GM12878 (cell line): ENCODE data around the gene SLC37A1. TPM values are rescaled to one million over a fixed set of nuclear protein-coding genes. Genes with fewer than 3 reads are reported as not detected.

ENCODE experiments used
- CHD1 ChIP-seq: IDR thresholded peaks from 2 replicates; pipeline ENCODE4 v1.6.1; 2012; ENCODE audit warnings: low read depth, low read length, improper control_type of control experiment
- ESRRA ChIP-seq: IDR thresholded peaks from 2 replicates; pipeline ENCODE4 v1.6.1; 2012; ENCODE audit warnings: mild to moderate bottlenecking, low read length, improper control_type of control experiment
- HDAC6 ChIP-seq: fragments of 200-600 bp; sonication (generic); IDR thresholded peaks from one replicate; pipeline ENCODE4 v1.8.0; 2017; ENCODE audit warnings: antibody characterized with exemption; ENCODE audit not compliant: unreplicated experiment
- MEF2A ChIP-seq: IDR thresholded peaks from 2 replicates; pipeline ENCODE4 v1.6.1; 2011; ENCODE audit warnings: low read depth, mild to moderate bottlenecking, low read length, moderate library complexity; ENCODE audit not compliant: insufficient read depth
- NBN ChIP-seq: fragments of 450-650 bp; IDR thresholded peaks from 2 replicates; pipeline ENCODE4 v1.6.1; 2016
- NR2C2 ChIP-seq: IDR thresholded peaks from 2 replicates; pipeline ENCODE4 v1.6.1; 2011; ENCODE audit warnings: borderline replicate concordance, low read depth; ENCODE audit not compliant: control insufficient read depth, insufficient read length
- PAX5 ChIP-seq: IDR thresholded peaks from 2 replicates; pipeline ENCODE4 v1.6.1; 2011; ENCODE audit warnings: low read depth, low read length, borderline replicate concordance
- SMC3 ChIP-seq: IDR thresholded peaks from 2 replicates; pipeline ENCODE4 v1.6.1; 2011; ENCODE audit warnings: low read length, improper control_type of control experiment, borderline replicate concordance
- TCF12 ChIP-seq: IDR thresholded peaks from 2 replicates; pipeline ENCODE4 v1.6.1; 2011; ENCODE audit warnings: low read depth, mild to moderate bottlenecking, low read length
- YY1 ChIP-seq: IDR thresholded peaks from 2 replicates; pipeline ENCODE4 v1.6.1; 2011; ENCODE audit warnings: low read depth, mild to moderate bottlenecking, low read length
- ZNF274 ChIP-seq: IDR thresholded peaks from one replicate; pipeline ENCODE4 v1.8.0; 2011; ENCODE audit not compliant: insufficient read length, insufficient read depth
- ZNF384 ChIP-seq: IDR thresholded peaks from 2 replicates; pipeline ENCODE4 v1.6.1; 2012; ENCODE audit warnings: low read depth, mild to moderate bottlenecking, low read length, improper control_type of control experiment, borderline replicate concordance
- polyA plus RNA-seq, 11 experiments: library from polyadenylated mRNA; depleted of rRNA in 4 of 11; unstranded in 6 of 11; stranded (reverse) in 5 of 11; fragments of >200 nt; fragmentation: Nextera tagmentation in 4 of 11; fragmentation: Illumina TruSeq in 1 of 11; extraction: Ambion mirVana in 4 of 11; extraction: Trizol in 1 of 11; gene quantifications; 1 replicate in 1 of 11; 2 replicates in 10 of 11; pipeline versions ENCODE4 v1.2.1 to v1.2.3, GENCODE V29; 2011 to 2016; ENCODE audit warnings: inconsistent platforms in 2 of 11, missing spikeins in 2 of 11, low read depth in 1 of 11
- total RNA-seq, 4 experiments: library from RNA; depleted of rRNA in 3 of 4; stranded (reverse); fragments of >200 nt in 3 of 4; fragmentation: Illumina TruSeq in 1 of 4; extraction: Trizol in 1 of 4; gene quantifications; 2 replicates each; pipeline versions ENCODE4 v1.2.1 to v1.2.3, GENCODE V29; 2013 to 2021
- TF ChIP-seq, protein P1 (sequence below): IDR thresholded peaks from 2 replicates; pipeline ENCODE4 v1.6.1; 2012; ENCODE audit warnings: low read depth, low read length, improper control_type of control experiment
- TF ChIP-seq, protein P2 (sequence below): fragments of 450-650 bp; IDR thresholded peaks from 2 replicates; pipeline ENCODE4 v1.6.1; 2017; ENCODE audit warnings: low read depth, mild to moderate bottlenecking, moderate library complexity
- TF ChIP-seq, protein P3 (sequence below): fragments of 450-650 bp; IDR thresholded peaks from 2 replicates; pipeline ENCODE4 v1.6.1; 2016; ENCODE audit warnings: mild to moderate bottlenecking
- TF ChIP-seq, protein P4 (sequence below), 3 experiments: IDR thresholded peaks in 2 of 3; conservative IDR thresholded peaks in 1 of 3; 2 replicates each; pipeline ENCODE4 v1.5.1; 2011; ENCODE audit warnings: low read depth in 3 of 3, low read length in 3 of 3, mild to moderate bottlenecking in 3 of 3, control low read depth in 2 of 3, moderate library complexity in 2 of 3, inconsistent platforms in 1 of 3, mixed read lengths in 1 of 3; ENCODE audit not compliant: control insufficient read depth in 2 of 3, insufficient read depth in 1 of 3; ENCODE audit errors: extremely low read depth in 1 of 3
- TF ChIP-seq, protein P5 (sequence below): fragments of 450-650 bp; IDR thresholded peaks from 2 replicates; pipeline ENCODE4 v1.6.1; 2016; ENCODE audit warnings: mild to moderate bottlenecking
- TF ChIP-seq, protein P6 (sequence below): fragments of 450-650 bp; IDR thresholded peaks from 2 replicates; pipeline ENCODE4 v1.6.1; 2017; ENCODE audit warnings: mild to moderate bottlenecking, moderate library complexity

SLC37A1 gene
- total and polyA plus RNA-seq, 10 of the 15 experiments (the other 5 are each of a cell fraction or from before 2014, with no cell fraction given): 1.1 to 35.5 (median 24.4) TPM

DNA sequence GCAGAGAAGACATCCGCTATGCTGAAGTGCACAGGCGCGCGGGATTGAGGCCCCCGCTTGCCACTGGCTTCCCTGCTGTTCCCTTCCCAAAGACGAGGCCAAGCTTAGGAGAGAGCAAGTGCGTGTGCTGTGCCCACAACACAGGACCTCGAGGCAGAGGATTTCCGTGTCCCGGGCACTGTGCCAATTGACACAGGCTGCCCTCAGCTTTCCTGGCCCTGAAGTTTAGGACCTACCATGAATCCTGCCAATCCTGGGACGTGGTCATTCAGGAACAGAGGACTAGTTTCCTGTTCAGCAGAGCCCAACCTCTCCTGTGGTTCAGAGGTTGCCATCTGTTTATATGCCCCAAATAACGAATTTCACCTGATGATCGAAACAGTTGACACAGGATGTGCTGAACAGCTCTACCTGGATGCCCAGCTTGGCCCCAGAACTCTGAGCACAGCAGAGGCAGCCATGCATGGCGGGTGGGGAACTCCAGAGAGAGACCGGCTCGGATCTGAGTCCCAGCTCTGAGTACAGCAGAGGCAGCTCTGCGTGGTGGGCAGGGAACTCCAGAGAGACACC, 22.0 kb downstream of the SLC37A1 start (continued):
- TF ChIP-seq, protein P1, sequence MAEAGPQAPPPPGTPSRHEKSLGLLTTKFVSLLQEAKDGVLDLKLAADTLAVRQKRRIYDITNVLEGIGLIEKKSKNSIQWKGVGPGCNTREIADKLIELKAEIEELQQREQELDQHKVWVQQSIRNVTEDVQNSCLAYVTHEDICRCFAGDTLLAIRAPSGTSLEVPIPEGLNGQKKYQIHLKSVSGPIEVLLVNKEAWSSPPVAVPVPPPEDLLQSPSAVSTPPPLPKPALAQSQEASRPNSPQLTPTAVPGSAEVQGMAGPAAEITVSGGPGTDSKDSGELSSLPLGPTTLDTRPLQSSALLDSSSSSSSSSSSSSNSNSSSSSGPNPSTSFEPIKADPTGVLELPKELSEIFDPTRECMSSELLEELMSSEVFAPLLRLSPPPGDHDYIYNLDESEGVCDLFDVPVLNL: no peak
- peak; percentile 43; the same call in 1 of the 2 replicates for TF ChIP-seq TCF12
- no peak for TF ChIP-seq NR2C2
- no peak for TF ChIP-seq ZNF274
- TF ChIP-seq, protein P2, sequence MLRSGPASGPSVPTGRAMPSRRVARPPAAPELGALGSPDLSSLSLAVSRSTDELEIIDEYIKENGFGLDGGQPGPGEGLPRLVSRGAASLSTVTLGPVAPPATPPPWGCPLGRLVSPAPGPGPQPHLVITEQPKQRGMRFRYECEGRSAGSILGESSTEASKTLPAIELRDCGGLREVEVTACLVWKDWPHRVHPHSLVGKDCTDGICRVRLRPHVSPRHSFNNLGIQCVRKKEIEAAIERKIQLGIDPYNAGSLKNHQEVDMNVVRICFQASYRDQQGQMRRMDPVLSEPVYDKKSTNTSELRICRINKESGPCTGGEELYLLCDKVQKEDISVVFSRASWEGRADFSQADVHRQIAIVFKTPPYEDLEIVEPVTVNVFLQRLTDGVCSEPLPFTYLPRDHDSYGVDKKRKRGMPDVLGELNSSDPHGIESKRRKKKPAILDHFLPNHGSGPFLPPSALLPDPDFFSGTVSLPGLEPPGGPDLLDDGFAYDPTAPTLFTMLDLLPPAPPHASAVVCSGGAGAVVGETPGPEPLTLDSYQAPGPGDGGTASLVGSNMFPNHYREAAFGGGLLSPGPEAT: peak; percentile 72
- no peak for TF ChIP-seq SMC3
- 0 out of 2 replicates have a peak, but pooled peaks have one; percentile 12 for TF ChIP-seq YY1
- TF ChIP-seq, protein P3, sequence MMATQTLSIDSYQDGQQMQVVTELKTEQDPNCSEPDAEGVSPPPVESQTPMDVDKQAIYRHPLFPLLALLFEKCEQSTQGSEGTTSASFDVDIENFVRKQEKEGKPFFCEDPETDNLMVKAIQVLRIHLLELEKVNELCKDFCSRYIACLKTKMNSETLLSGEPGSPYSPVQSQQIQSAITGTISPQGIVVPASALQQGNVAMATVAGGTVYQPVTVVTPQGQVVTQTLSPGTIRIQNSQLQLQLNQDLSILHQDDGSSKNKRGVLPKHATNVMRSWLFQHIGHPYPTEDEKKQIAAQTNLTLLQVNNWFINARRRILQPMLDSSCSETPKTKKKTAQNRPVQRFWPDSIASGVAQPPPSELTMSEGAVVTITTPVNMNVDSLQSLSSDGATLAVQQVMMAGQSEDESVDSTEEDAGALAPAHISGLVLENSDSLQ: no peak
- TF ChIP-seq, protein P4, sequence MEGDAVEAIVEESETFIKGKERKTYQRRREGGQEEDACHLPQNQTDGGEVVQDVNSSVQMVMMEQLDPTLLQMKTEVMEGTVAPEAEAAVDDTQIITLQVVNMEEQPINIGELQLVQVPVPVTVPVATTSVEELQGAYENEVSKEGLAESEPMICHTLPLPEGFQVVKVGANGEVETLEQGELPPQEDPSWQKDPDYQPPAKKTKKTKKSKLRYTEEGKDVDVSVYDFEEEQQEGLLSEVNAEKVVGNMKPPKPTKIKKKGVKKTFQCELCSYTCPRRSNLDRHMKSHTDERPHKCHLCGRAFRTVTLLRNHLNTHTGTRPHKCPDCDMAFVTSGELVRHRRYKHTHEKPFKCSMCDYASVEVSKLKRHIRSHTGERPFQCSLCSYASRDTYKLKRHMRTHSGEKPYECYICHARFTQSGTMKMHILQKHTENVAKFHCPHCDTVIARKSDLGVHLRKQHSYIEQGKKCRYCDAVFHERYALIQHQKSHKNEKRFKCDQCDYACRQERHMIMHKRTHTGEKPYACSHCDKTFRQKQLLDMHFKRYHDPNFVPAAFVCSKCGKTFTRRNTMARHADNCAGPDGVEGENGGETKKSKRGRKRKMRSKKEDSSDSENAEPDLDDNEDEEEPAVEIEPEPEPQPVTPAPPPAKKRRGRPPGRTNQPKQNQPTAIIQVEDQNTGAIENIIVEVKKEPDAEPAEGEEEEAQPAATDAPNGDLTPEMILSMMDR (IDR thresholded peaks at IDR 0.05 in 2 of 3, conservative IDR thresholded peaks at IDR 0.05 in 1 of 3; ENCODE audit: control insufficient read depth in 2 of 3, extremely low read depth in 1 of 3, insufficient read depth in 1 of 3, low read depth in 3 of 3, low read length in 3 of 3): no peak
- TF ChIP-seq ZNF384: no peak
- TF ChIP-seq, protein P5, sequence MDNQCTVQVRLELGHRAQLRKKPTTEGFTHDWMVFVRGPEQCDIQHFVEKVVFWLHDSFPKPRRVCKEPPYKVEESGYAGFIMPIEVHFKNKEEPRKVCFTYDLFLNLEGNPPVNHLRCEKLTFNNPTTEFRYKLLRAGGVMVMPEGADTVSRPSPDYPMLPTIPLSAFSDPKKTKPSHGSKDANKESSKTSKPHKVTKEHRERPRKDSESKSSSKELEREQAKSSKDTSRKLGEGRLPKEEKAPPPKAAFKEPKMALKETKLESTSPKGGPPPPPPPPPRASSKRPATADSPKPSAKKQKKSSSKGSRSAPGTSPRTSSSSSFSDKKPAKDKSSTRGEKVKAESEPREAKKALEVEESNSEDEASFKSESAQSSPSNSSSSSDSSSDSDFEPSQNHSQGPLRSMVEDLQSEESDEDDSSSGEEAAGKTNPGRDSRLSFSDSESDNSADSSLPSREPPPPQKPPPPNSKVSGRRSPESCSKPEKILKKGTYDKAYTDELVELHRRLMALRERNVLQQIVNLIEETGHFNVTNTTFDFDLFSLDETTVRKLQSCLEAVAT: peak; percentile 76
- TF ChIP-seq HDAC6: no peak
- TF ChIP-seq, protein P6, sequence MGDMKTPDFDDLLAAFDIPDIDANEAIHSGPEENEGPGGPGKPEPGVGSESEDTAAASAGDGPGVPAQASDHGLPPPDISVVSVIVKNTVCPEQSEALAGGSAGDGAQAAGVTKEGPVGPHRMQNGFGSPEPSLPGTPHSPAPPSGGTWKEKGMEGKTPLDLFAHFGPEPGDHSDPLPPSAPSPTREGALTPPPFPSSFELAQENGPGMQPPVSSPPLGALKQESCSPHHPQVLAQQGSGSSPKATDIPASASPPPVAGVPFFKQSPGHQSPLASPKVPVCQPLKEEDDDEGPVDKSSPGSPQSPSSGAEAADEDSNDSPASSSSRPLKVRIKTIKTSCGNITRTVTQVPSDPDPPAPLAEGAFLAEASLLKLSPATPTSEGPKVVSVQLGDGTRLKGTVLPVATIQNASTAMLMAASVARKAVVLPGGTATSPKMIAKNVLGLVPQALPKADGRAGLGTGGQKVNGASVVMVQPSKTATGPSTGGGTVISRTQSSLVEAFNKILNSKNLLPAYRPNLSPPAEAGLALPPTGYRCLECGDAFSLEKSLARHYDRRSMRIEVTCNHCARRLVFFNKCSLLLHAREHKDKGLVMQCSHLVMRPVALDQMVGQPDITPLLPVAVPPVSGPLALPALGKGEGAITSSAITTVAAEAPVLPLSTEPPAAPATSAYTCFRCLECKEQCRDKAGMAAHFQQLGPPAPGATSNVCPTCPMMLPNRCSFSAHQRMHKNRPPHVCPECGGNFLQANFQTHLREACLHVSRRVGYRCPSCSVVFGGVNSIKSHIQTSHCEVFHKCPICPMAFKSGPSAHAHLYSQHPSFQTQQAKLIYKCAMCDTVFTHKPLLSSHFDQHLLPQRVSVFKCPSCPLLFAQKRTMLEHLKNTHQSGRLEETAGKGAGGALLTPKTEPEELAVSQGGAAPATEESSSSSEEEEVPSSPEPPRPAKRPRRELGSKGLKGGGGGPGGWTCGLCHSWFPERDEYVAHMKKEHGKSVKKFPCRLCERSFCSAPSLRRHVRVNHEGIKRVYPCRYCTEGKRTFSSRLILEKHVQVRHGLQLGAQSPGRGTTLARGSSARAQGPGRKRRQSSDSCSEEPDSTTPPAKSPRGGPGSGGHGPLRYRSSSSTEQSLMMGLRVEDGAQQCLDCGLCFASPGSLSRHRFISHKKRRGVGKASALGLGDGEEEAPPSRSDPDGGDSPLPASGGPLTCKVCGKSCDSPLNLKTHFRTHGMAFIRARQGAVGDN: peak; percentile 73; the same call in 1 of the 2 replicates
- TF ChIP-seq NBN: 0 out of 2 replicates have a peak, but pooled peaks have one; percentile 30
- 0 out of 2 replicates have a peak, but pooled peaks have one; percentile 75 for TF ChIP-seq CHD1
- peak; percentile 100 for TF ChIP-seq PAX5
- no peak for TF ChIP-seq ESRRA
- 0 out of 2 replicates have a peak, but pooled peaks have one; percentile 6 for TF ChIP-seq MEF2A
